ENCODE measurements around the gene TIPIN.
"Not testable (repeated sequence)": the region's sequence is repeated elsewhere in the genome, so short reads cannot be mapped to it uniquely, and the experiment has no call there.

Gene TIPIN

GRCh38 chr15:66386204-66387123, 30.0 kb upstream of the TIPIN start, which contains the start of gene MAP2K1:
Gene MAP2K1 (plus strand): TSS chr15:66386912. CDS start chr15:66387348, 436 bp downstream.
- in situ Hi-C loops (cut with MboI; ENCODE audit: low sequenced_read_pairs), result loop anchor here (10.0 kb wide), 1 partner anchor 98 kb away; no protein-coding TSS in a partner anchor

- in situ Hi-C loops (cut with MboI; ENCODE audit: low sequenced_read_pairs), result loop anchor here (10.0 kb wide), 1 partner anchor 103 kb away; no protein-coding TSS in a partner anchor
Observed at GRCh38 chr15:66381376-66381775, 24.9 kb upstream of the TIPIN start.

- in situ Hi-C loops (cut with MboI; ENCODE audit: low sequenced_read_pairs), result no loop called here
Observed at GRCh38 chr15:66378814-66379430, 22.4 kb upstream of the TIPIN start.

- in situ Hi-C loops (cut with MboI; ENCODE audit: low sequenced_read_pairs), result no loop called here
Observed at GRCh38 chr15:66374179-66374578, 17.7 kb upstream of the TIPIN start.

- in situ Hi-C loops (cut with MboI; ENCODE audit: low sequenced_read_pairs), result no loop called here
Observed at GRCh38 chr15:66369773-66370651, 13.5 kb upstream of the TIPIN start.

GRCh38 chr15:66364944-66365528, 8.6 kb upstream of the TIPIN start:
- in situ Hi-C loops (cut with MboI; ENCODE audit: low sequenced_read_pairs), result no loop called here

- in situ Hi-C loops (cut with MboI; ENCODE audit: low sequenced_read_pairs), result no loop called here
Observed at GRCh38 chr15:66362776-66363175, 6.3 kb upstream of the TIPIN start.

- in situ Hi-C loops (cut with MboI; ENCODE audit: low sequenced_read_pairs), result not testable (repeated sequence)
Observed at GRCh38 chr15:66361745-66362460, 5.4 kb upstream of the TIPIN start.

GRCh38 chr15:66359740-66360139, 3.3 kb upstream of the TIPIN start:
- in situ Hi-C loops (cut with MboI; ENCODE audit: low sequenced_read_pairs), result no loop called here

GRCh38 chr15:66356077-66356358, 467 bp downstream of the TIPIN start:
- in situ Hi-C loops (cut with MboI; ENCODE audit: low sequenced_read_pairs), result no loop called here

- in situ Hi-C loops (cut with MboI; ENCODE audit: low sequenced_read_pairs), result not testable (repeated sequence)
Observed at GRCh38 chr15:66348530-66348929, 8.0 kb downstream of the TIPIN start.

- in situ Hi-C loops (cut with MboI; ENCODE audit: low sequenced_read_pairs), result no loop called here
Observed at GRCh38 chr15:66328771-66329170, 27.7 kb downstream of the TIPIN start.

GRCh38 chr15:66327736-66328135, 28.7 kb downstream of the TIPIN start:
- in situ Hi-C loops (cut with MboI; ENCODE audit: low sequenced_read_pairs), result no loop called here

GRCh38 chr15:66326051-66326450, 30.4 kb downstream of the TIPIN start:
- in situ Hi-C loops (cut with MboI; ENCODE audit: low sequenced_read_pairs), result no loop called here

GRCh38 chr15:66323312-66323928, 33.1 kb downstream of the TIPIN start:
- in situ Hi-C loops (cut with MboI; ENCODE audit: low sequenced_read_pairs), result no loop called here

- in situ Hi-C loops (cut with MboI; ENCODE audit: low sequenced_read_pairs), result no loop called here
Observed at GRCh38 chr15:66312144-66312543, 44.3 kb downstream of the TIPIN start.

- in situ Hi-C loops (cut with MboI; ENCODE audit: low sequenced_read_pairs), result no loop called here
Observed at GRCh38 chr15:66310786-66311185, 45.7 kb downstream of the TIPIN start.

GRCh38 chr15:66309828-66310227, 46.7 kb downstream of the TIPIN start:
- in situ Hi-C loops (cut with MboI; ENCODE audit: low sequenced_read_pairs), result no loop called here

- in situ Hi-C loops (cut with MboI; ENCODE audit: low sequenced_read_pairs), result no loop called here
Observed at GRCh38 chr15:66308531-66308930, 48.0 kb downstream of the TIPIN start.

- in situ Hi-C loops (cut with MboI; ENCODE audit: low sequenced_read_pairs), result no loop called here
Observed at GRCh38 chr15:66306381-66306780, 50.1 kb downstream of the TIPIN start.
